Right atrium auricular region (tissue), 2 donors: ENCODE results near the gene GPR37. TPM values are rescaled to one million over a fixed set of nuclear protein-coding genes. Genes with fewer than 3 reads are reported as not detected.

Experiments used
- DNase-seq: peaks from one replicate; pipeline ENCODE4 v3.0.0-alpha.2; 2019; ENCODE audit warnings: low spot score
- H3K27ac ChIP-seq, 2 donors: fragments of 200-600 bp; sonication (generic); 1 replicate in 1 of 2; 2 replicates in 1 of 2; pipeline ENCODE4 v1.5.1; 2016 to 2019
- H3K27me3 ChIP-seq, 2 donors: fragments of 200-600 bp; sonication (generic); one replicate each; pipeline versions ENCODE4 v1.5.1 to v1.6.0; 2017 to 2019
- H3K36me3 ChIP-seq: fragments of 200-600 bp; sonication (generic); one replicate; pipeline ENCODE4 v1.5.1; 2016
- H3K4me1 ChIP-seq, 2 donors: fragments of 200-600 bp; sonication (generic); one replicate each; pipeline versions ENCODE4 v1.5.1 to v1.6.0; 2017 to 2019
- H3K4me3 ChIP-seq, 2 donors: fragments of 200-600 bp; sonication (generic); 1 replicate in 1 of 2; 2 replicates in 1 of 2; pipeline ENCODE4 v1.5.1; 2017 to 2019; ENCODE audit warnings: mild to moderate bottlenecking in 1 of 2, moderate library complexity in 1 of 2
- H3K9me3 ChIP-seq, 2 donors: fragments of 200-600 bp; sonication (generic); one replicate each; pipeline ENCODE4 v1.5.1; 2019
- total RNA-seq, 2 donors: library from RNA; depleted of rRNA; stranded (reverse); fragments of >200 nt; gene quantifications; one replicate each; pipeline ENCODE4 v1.1.0, GENCODE V29; 2016
- TF ChIP-seq, protein P1 (sequence below), 2 donors: fragments of 200-600 bp; sonication (generic); IDR thresholded peaks; one replicate each; pipeline ENCODE4 v1.5.1; 2019; ENCODE audit warnings: antibody characterized with exemption in 2 of 2

GPR37 gene
- total RNA-seq, 2 donors from 2014 or later, result 1.1 TPM; not detected in 1

DNA sequence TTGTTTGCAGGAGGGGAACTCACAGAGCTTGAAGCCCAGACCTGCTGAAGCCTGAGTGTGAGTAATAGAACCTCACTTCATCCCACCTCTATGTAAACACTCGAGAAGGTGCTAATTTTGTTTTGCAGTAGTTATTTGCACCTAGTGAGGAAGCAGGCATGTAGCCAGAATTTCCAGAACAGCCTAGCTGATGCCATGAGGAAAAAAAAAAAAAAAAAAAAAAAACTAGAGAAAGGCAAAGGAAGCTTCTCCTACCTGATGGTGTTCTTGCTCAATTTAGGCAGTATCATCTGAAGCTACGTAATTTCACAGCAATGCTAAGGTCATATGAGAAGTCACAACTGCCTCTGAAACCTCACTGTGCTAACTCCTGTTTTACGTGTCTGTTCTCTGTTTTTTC lies 13.6 kb upstream of the GPR37 start:
- Histone ChIP-seq H3K27ac (no peak overlapping the region), H3K4me1 (no peaks in the 10 kb centered on the region), H3K4me3 (no peak overlapping the region), H3K27me3 (no peaks in the 10 kb centered on the region), H3K36me3 (no peaks in the 10 kb centered on the region), H3K9me3 (no peaks in the 10 kb centered on the region)
- TF ChIP-seq, protein P1, sequence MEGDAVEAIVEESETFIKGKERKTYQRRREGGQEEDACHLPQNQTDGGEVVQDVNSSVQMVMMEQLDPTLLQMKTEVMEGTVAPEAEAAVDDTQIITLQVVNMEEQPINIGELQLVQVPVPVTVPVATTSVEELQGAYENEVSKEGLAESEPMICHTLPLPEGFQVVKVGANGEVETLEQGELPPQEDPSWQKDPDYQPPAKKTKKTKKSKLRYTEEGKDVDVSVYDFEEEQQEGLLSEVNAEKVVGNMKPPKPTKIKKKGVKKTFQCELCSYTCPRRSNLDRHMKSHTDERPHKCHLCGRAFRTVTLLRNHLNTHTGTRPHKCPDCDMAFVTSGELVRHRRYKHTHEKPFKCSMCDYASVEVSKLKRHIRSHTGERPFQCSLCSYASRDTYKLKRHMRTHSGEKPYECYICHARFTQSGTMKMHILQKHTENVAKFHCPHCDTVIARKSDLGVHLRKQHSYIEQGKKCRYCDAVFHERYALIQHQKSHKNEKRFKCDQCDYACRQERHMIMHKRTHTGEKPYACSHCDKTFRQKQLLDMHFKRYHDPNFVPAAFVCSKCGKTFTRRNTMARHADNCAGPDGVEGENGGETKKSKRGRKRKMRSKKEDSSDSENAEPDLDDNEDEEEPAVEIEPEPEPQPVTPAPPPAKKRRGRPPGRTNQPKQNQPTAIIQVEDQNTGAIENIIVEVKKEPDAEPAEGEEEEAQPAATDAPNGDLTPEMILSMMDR (IDR thresholded peaks at IDR 0.05), result no peak
- DNase-seq, result no peak

DNA sequence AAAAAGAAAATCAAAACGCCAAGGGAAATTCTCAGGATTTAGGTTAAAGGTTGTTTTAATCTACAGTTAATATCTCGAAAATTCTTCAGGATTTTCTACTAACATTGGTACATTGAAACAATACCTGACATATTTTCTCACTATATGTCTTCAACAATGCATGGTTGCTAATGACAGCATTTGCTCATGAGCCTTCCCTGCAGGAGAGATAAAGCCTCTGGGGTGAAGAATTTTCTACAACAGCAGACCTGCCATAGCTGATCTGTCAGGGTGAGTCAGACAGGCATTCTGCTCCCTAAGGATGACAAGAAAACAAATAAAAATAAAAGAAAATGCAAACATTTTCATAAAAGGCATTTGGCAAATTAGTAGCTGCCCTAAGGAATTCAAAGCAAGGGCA lies 11.7 kb upstream of the GPR37 start:
- DNase-seq, result no peak
- no peak overlapping the region for H3K27ac ChIP-seq
- TF ChIP-seq, protein P1 (IDR thresholded peaks at IDR 0.05), result no peak
- no peak overlapping the region for H3K4me3 ChIP-seq
- no peaks in the 10 kb centered on the region for H3K4me1 ChIP-seq
- no peaks in the 10 kb centered on the region for H3K36me3 ChIP-seq
- no peaks in the 10 kb centered on the region for H3K27me3 ChIP-seq
- H3K9me3 ChIP-seq, result no peaks in the 10 kb centered on the region

- Histone ChIP-seq H3K4me1 (no peaks in the 10 kb centered on the region), H3K9me3 (no peaks in the 10 kb centered on the region), H3K27me3 (no peaks in the 10 kb centered on the region), H3K4me3 (no peak overlapping the region), H3K36me3 (no peaks in the 10 kb centered on the region), H3K27ac (no peak overlapping the region)
- TF ChIP-seq, protein P1 (IDR thresholded peaks at IDR 0.05), result no peak
- DNase-seq, result no peak
Measured at GRCh38 chr7:124776153-124776552, 10.6 kb upstream of the GPR37 start.

DNA sequence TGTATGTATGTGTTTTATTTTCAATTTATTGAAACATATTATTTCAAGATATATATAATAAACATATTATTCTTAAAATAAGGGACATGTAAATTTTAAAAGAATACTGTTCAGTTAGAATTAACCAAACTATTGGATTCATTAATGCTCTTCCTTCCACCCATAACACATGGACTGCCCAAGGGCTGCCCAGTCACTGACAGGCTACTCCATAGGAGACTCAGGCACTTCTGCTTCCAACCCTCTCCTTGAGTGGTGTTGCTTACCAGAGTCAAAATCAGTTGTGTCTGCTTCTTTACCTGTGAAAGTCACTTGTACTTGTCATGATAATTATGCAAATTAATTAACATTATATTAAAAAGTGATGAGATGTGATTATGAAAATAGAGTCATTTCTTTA lies 9.8 kb upstream of the GPR37 start:
- TF ChIP-seq, protein P1 (IDR thresholded peaks at IDR 0.05), result no peak
- Histone ChIP-seq H3K27ac (no peak overlapping the region), H3K27me3 (no peaks in the 10 kb centered on the region), H3K4me3 (no peak overlapping the region), H3K36me3 (no peaks in the 10 kb centered on the region), H3K4me1 (no peaks in the 10 kb centered on the region), H3K9me3 (no peaks in the 10 kb centered on the region)
- no peak for DNase-seq

- Histone ChIP-seq H3K27ac (no peak overlapping the region), H3K4me1 (no peaks in the 10 kb centered on the region), H3K9me3 (no peaks in the 10 kb centered on the region), H3K4me3 (no peak overlapping the region), H3K36me3 (no peaks in the 10 kb centered on the region), H3K27me3 (no peaks in the 10 kb centered on the region)
- DNase-seq, result no peak
- TF ChIP-seq, protein P1 (IDR thresholded peaks at IDR 0.05), result no peak
Measured at GRCh38 chr7:124773938-124774337, 8.3 kb upstream of the GPR37 start.

DNA sequence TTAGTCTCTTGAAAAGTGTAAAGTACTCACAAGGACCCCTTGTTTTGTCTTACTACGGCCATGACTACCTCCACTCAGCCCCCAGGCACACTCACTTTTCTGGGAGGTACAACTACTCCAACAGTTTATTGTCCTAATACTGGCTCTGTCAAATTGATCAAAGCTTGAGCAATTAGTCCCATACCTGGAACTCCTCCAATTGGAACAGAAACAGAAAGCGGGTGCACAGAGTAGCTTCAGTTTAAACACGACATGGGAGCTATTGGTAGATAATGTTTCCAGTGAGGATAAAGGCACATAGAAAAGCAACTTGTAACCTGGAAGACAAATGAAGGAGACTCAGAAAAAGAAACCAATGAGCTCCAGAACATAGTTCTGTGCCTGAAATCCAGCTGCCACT lies 7.7 kb upstream of the GPR37 start:
- Histone ChIP-seq H3K27me3 (no peaks in the 10 kb centered on the region), H3K9me3 (no peaks in the 10 kb centered on the region), H3K36me3 (no peaks in the 10 kb centered on the region), H3K4me3 (no peak overlapping the region), H3K27ac (no peak overlapping the region), H3K4me1 (no peaks in the 10 kb centered on the region)
- no peak for DNase-seq
- TF ChIP-seq, protein P1 (IDR thresholded peaks at IDR 0.05), result no peak
